ENCODE measurements around the gene SRGAP3.

GRCh38 chr3:9035961-9036360, 213.5 kb downstream of the SRGAP3 start:
- no peak for TF ChIP-seq CTCF (IDR thresholded peaks at IDR 0.05; ENCODE audit: low read length)
- no peak for TF ChIP-seq EZH2 (IDR thresholded peaks at IDR 0.05; ENCODE audit: borderline replicate concordance, low read length)
